Activated CD4-positive, alpha-beta memory T cell treated with anti-CD3 and anti-CD28 coated beads, Interleukin-2, amount 10 ng/mL, durations not matched to agents 7 days and 5 days (primary cell): ENCODE results near the gene MTUS2. TPM values are rescaled to one million over a fixed set of nuclear protein-coding genes. Genes with fewer than 3 reads are reported as not detected.

Experiments
- CTCF ChIA-PET: fragments of 350-600 bp; sonication (Branson Sonifier 250); formaldehyde crosslinking; loops from one replicate; lab custom pipeline; 2021; ENCODE audit warnings: antibody characterized with exemption, inconsistent platforms; lab: Charles Lee
- POLR2A ChIA-PET: fragments of 350-600 bp; sonication (Branson Sonifier 250); formaldehyde crosslinking; loops from one replicate; lab custom pipeline; 2021; ENCODE audit warnings: antibody characterized with exemption; lab: Charles Lee
- DNase-seq: peaks from one replicate; pipeline ENCODE4 v3.0.0-alpha.2; 2020
- H3K27ac Mint-ChIP-seq: one replicate; pipeline ENCODE4 v1.8.0; 2021; ENCODE audit warnings: mild to moderate bottlenecking, mixed read lengths
- H3K27me3 Mint-ChIP-seq: one replicate; pipeline ENCODE4 v1.8.0; 2021; ENCODE audit warnings: mixed read lengths
- H3K36me3 Mint-ChIP-seq: one replicate; pipeline ENCODE4 v1.8.0; 2021; ENCODE audit warnings: low read depth, mixed read lengths
- H3K4me1 Mint-ChIP-seq: one replicate; pipeline ENCODE4 v1.8.0; 2021; ENCODE audit warnings: mixed read lengths
- H3K4me3 Mint-ChIP-seq: one replicate; pipeline ENCODE4 v1.8.0; 2021; ENCODE audit warnings: mild to moderate bottlenecking, mixed read lengths
- H3K9me3 Mint-ChIP-seq: one replicate; pipeline ENCODE4 v1.8.0; 2021; ENCODE audit warnings: mixed read lengths
- total RNA-seq, 2 experiments: library from RNA; stranded (reverse); gene quantifications; one replicate each; pipeline ENCODE4 v1.2.3, GENCODE V29; 2021

Gene MTUS2
- total RNA-seq, 2 experiments from 2014 or later = not detected

- Mint-ChIP-seq H3K9me3 (peaks cover 2% of the 10 kb centered on the region), H3K4me1 (no peaks in the 10 kb centered on the region), H3K27me3 (no peaks in the 10 kb centered on the region), H3K36me3 (no peaks in the 10 kb centered on the region), H3K4me3 (no peak overlapping the region), H3K27ac (no peak overlapping the region)
- ChIA-PET POLR2A (no interaction called here), CTCF (no interaction called here)
- no peak for DNase-seq
Measured at GRCh38 chr13:29227576-29227975, 407.4 kb downstream of the MTUS2 start.

DNA sequence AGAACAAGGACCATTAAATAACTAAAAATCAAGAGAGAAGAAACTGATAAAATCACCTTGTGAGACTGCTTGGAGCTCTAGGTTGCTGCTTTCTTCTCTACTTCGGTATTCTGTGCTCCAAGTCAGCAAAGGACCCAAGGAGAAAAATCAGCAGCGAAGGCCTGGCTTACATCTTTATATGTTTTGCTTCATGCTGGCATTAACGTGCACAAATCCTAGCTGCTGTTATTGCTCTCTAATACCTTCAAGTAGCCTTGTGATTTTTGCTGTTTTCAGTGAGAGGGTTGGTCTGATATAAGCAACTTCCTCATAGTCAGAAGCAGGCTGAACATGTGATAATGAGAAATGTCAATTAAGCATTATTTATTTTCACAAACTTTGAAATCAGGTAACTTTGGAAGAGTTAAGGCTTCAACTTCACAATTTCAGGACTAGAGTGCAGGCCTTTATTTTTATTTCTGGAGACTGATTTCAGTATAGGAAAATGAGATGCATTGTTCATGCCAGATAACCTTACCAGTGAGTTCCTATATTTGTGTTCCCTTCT, 410.2 kb downstream of the MTUS2 start:
- Mint-ChIP-seq H3K9me3 (no peaks in the 10 kb centered on the region), H3K4me3 (no peak overlapping the region)
- POLR2A ChIA-PET = no interaction called here

DNA sequence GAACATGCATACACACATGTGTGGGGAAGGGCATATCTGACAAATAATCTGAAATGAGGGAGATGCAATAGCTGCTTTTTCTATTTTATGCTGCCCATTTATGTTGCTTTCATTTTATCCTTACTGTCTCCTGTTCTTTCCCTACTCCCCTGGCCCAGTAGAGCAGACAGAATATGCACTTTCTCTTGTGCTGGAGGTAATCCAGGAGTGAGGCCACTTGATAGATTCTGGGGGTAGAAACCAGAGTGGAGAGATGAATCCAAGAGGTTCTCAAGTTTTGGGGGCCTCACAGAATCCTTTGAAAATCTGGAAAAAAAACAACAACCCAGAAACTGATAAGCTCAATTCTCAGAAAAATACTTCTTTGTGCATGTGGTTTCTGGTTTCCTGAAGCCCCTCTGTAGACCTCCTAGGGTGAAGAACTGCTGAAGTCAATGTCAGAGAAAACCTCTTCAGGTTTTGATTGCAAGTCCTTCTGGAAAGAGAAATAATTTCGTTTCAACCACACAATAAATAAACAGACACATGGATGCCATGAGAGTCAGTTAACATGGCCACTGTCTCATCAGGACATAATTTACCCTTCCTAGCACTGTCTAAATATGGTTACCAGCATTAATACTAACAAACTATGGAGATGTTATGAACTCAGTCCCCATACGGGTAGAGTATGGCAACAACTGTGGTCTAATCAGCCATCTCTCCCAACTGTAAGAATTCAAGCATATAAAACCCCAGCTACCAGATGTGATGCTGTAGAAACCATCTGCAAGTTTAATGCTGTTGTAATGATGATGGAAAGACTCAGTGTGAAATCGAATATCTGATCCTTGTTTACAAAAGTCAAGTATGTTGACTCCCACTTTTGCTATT, 419.8 kb downstream of the MTUS2 start:
- no peaks in the 10 kb centered on the region for H3K36me3 Mint-ChIP-seq
- peaks cover 8% of the 10 kb centered on the region for H3K9me3 Mint-ChIP-seq
- H3K4me3 Mint-ChIP-seq = no peak overlapping the region
- H3K4me1 Mint-ChIP-seq = no peaks in the 10 kb centered on the region
- DNase-seq = no peak
- ChIA-PET POLR2A (no interaction called here), CTCF (no interaction called here)
- no peak overlapping the region for H3K27ac Mint-ChIP-seq
- peaks cover 5% of the 10 kb centered on the region for H3K27me3 Mint-ChIP-seq

More for the DNA sequence above, 410.2 kb downstream of the MTUS2 start:
- H3K27me3 Mint-ChIP-seq = no peaks in the 10 kb centered on the region
- DNase-seq = no peak
- CTCF ChIA-PET = no interaction called here
- H3K36me3 Mint-ChIP-seq = no peaks in the 10 kb centered on the region
- no peak overlapping the region for H3K27ac Mint-ChIP-seq
- no peaks in the 10 kb centered on the region for H3K4me1 Mint-ChIP-seq

- ChIA-PET POLR2A (no interaction called here), CTCF (no interaction called here)
- H3K4me1 Mint-ChIP-seq = no peaks in the 10 kb centered on the region
- no peak for DNase-seq
- H3K27ac Mint-ChIP-seq = no peak overlapping the region
- H3K27me3 Mint-ChIP-seq = peaks cover under 1% of the 10 kb centered on the region
- H3K9me3 Mint-ChIP-seq = peaks cover 2% of the 10 kb centered on the region
- no peaks in the 10 kb centered on the region for H3K36me3 Mint-ChIP-seq
- no peak overlapping the region for H3K4me3 Mint-ChIP-seq
Measured at GRCh38 chr13:29254626-29255370, 434.7 kb downstream of the MTUS2 start.

- ChIA-PET POLR2A (no interaction called here), CTCF (no interaction called here)
- Mint-ChIP-seq H3K27me3 (peaks cover 1% of the 10 kb centered on the region), H3K27ac (no peak overlapping the region), H3K36me3 (no peaks in the 10 kb centered on the region), H3K4me3 (no peak overlapping the region), H3K9me3 (no peaks in the 10 kb centered on the region), H3K4me1 (no peaks in the 10 kb centered on the region)
- no peak for DNase-seq
Measured at GRCh38 chr13:29255567-29255966, 435.4 kb downstream of the MTUS2 start.

DNA sequence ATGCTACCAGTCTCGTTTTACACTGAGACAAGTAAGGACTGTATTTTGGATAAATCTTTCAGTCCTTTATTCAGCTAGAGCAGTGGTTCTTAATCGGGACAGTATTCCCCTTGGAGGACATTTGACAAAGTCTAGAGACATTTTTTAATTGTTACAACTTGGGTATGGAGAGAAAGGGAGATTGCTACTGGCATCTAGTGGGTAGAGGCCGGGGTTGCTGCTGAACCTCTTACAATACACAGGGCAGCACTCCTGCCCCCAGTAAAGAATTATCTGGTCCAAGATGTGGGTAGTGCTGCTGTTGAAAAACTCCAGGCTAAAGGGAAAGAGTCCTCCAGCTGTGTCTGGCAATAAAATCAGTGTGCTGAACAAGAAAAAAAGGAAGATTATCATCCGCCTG, 440.5 kb downstream of the MTUS2 start:
- Mint-ChIP-seq H3K9me3 (peaks cover 3% of the 10 kb centered on the region), H3K27me3 (peaks cover 1% of the 10 kb centered on the region), H3K4me3 (no peak overlapping the region), H3K27ac (no peak overlapping the region), H3K4me1 (no peaks in the 10 kb centered on the region), H3K36me3 (no peaks in the 10 kb centered on the region)
- ChIA-PET POLR2A (no interaction called here), CTCF (no interaction called here)
- DNase-seq = no peak

- Mint-ChIP-seq H3K4me1 (no peaks in the 10 kb centered on the region), H3K36me3 (no peaks in the 10 kb centered on the region), H3K27me3 (peaks cover 1% of the 10 kb centered on the region), H3K27ac (no peak overlapping the region), H3K9me3 (peaks cover 3% of the 10 kb centered on the region), H3K4me3 (no peak overlapping the region)
- ChIA-PET CTCF (no interaction called here), POLR2A (no interaction called here)
- no peak for DNase-seq
Measured at GRCh38 chr13:29266261-29266660, 446.1 kb downstream of the MTUS2 start.

DNA sequence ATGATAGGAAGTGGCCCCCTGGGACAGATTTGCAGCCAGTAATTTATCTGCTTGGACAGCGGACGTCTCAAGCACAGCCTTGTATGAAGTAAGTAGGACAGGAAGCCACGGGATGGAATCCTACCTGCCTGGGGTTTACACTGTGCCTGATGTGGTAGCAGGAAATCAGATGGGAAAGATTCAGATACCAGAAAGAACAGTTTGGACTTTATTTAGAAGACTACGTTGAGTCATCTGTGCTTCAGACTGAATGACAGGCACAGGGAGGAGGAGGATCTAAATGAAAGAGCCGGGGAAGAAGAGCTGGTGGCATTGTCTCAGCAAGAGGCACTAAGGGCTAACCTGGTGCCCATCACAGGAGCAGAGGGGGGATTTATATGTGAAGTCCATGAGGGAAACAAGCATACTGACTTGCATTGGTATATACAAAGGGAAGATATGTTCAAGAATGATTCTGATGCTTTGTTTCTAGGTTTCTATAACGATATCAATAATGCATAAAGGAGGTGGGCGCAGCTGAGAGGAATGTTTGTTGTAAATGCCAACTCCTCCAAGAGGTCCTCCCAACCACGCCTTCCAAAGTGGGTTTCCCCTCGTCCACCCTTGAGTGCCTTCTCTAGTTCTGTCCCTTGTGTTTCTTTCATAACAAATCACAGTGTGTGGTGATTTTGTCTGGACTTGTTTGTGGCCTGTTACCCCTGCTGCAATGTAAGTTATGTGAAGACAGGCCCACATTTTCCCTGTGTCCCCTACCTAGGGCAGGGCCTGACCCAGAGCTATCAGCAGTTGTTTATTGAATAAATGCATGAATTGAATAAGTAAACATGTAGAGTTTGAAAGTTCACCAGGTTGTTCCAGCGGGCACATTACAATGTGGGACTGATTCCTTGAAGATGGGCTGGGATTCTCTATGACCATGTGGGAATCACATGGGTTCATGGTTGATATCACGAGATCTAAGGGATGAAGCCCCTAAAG, 446.9 kb downstream of the MTUS2 start:
- peaks cover 1% of the 10 kb centered on the region for H3K27me3 Mint-ChIP-seq
- no peaks in the 10 kb centered on the region for H3K4me1 Mint-ChIP-seq
- no peaks in the 10 kb centered on the region for H3K36me3 Mint-ChIP-seq
- H3K9me3 Mint-ChIP-seq = peaks cover 3% of the 10 kb centered on the region
- ChIA-PET CTCF (no interaction called here), POLR2A (no interaction called here)
- H3K4me3 Mint-ChIP-seq = no peak overlapping the region
- H3K27ac Mint-ChIP-seq = no peak overlapping the region
- DNase-seq = no peak

DNA sequence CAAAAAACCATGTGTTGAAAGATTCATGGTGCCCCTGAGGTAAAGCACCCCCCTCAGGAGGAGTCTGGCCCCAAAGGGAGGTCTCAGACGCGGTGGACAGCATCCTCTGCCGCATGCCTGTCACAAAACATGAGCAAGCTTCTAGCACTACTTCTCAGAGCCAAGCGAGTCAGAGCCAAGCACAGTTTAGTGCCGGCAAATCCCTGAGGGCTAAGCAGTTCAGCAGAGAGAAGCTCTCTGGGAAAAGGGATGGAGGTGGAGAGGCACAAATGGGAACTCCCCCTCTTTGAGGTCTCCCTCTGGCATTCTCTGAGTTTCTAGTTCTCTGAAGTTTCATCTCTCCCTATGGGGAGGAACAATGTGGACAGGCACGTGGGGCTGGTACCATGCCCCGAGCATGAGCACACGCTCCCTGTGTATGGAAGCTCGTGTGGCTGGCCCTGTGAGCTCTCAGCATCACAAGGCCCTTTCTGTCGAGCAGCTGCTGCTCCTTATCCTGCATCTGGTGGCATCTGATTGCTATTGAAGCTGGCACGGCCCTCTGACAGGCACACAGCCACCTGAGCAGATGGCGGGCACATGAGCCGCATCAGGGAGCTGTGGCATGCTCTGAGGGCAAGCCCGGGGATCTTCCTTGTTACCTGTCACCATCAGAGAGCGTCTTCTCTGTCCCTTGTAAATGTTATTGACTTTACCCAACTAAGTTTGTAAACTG, 450.3 kb downstream of the MTUS2 start:
- no peak for DNase-seq
- no peaks in the 10 kb centered on the region for H3K36me3 Mint-ChIP-seq
- H3K27me3 Mint-ChIP-seq = peaks cover 1% of the 10 kb centered on the region
- CTCF ChIA-PET = no interaction called here
- H3K4me1 Mint-ChIP-seq = no peaks in the 10 kb centered on the region
- H3K4me3 Mint-ChIP-seq = no peak overlapping the region
- POLR2A ChIA-PET = no interaction called here
- no peak overlapping the region for H3K27ac Mint-ChIP-seq
- no peaks in the 10 kb centered on the region for H3K9me3 Mint-ChIP-seq

- Mint-ChIP-seq H3K9me3 (no peaks in the 10 kb centered on the region), H3K27me3 (peaks cover 3% of the 10 kb centered on the region), H3K36me3 (no peaks in the 10 kb centered on the region), H3K4me3 (no peak overlapping the region), H3K4me1 (no peaks in the 10 kb centered on the region), H3K27ac (no peak overlapping the region)
- no peak for DNase-seq
- POLR2A ChIA-PET = no interaction called here
- CTCF ChIA-PET = no interaction called here
Measured at GRCh38 chr13:29271606-29272005, 451.5 kb downstream of the MTUS2 start.

DNA sequence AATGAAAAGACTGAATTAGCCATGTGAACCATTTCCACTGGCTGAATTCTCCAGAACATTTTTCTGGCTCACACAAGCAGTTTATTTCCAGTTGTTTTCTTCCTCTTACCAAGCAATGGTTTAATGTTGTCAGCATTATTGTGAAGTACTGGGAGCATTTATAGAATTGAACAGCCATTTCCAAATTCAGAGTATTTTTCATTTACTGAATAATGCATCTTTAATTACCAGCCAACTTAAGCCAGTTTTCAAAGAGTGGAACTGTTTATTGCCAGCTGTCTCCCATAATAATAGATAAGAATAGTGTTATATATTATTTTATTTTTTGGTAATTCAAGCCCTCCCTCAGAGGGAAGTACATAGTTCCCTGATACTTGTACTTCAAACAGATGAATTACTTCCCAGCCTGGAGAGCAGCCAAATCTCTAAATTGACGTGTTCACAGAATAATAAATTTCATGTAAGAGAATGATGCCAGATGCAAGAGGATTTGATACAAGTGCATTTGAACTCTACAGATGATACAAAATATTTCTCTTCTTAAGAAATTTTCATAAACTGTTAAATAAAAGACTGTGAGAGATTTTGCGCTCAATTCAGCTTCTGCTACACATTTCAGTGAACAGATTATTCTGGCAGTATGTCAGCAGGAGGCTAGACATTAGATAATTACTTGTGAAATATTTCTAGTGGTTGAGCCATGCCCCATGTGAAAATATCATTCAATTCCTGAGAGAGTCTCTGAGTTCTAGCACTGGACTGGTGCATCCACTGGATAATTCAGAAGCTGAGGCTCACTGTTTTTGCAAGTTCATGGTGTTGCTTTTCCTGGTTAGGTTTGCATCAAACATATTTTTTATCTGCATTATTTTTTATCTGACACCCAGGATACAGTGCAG, 459.5 kb downstream of the MTUS2 start:
- no peak for DNase-seq
- Mint-ChIP-seq H3K27me3 (peaks cover 2% of the 10 kb centered on the region), H3K36me3 (no peaks in the 10 kb centered on the region), H3K27ac (no peak overlapping the region), H3K4me3 (no peak overlapping the region), H3K9me3 (no peaks in the 10 kb centered on the region), H3K4me1 (no peaks in the 10 kb centered on the region)
- ChIA-PET CTCF (no interaction called here), POLR2A (no interaction called here)
